ENCODE data around the gene PCBD1. TPM values are rescaled to one million over a fixed set of nuclear protein-coding genes. Genes with fewer than 3 reads are reported as not detected.
"Not testable (repeated sequence)": the region's sequence is repeated elsewhere in the genome, so short reads cannot be mapped to it uniquely, and the experiment has no call there.

The PCBD1 gene
- total and polyA plus RNA-seq, 7 experiments from 2014 or later, result 4.5 to 29.8 (median 7.8) TPM

GRCh38 chr10:70872291-70872690, 16.1 kb downstream of the PCBD1 start:
- no peaks in the 10 kb centered on the region for H3K27me3 ChIP-seq (ENCODE audit: control insufficient read depth in 2 of 2, insufficient read depth in 2 of 2, low read length in 2 of 2)
- no peak overlapping the region for H3K27ac ChIP-seq (ENCODE audit: low read depth, low read length)
- no peaks in the 10 kb centered on the region for H3K4me1 ChIP-seq (ENCODE audit: control insufficient read depth in 2 of 2, insufficient read depth in 2 of 2, low read length in 2 of 2)
- CTCF ChIA-PET, result no interaction called here
- intact Hi-C loops (cut with micrococcal nuclease), result no loop called here
- Mint-ChIP-seq H3K4me3 (no peak overlapping the region), H3K36me3 (peaks cover 1 to 52% (median 4%) of the 10 kb centered on the region in 5 donors), H3K9me3 (no peaks in the 10 kb centered on the region), H3K4me1 (no peaks in the 10 kb centered on the region), H3K27ac (peak overlapping the region in 2 of 9 donors; percentile 8 to 32), H3K27me3 (no peaks in the 10 kb centered on the region)
- DNase-seq, result no peak
- peaks cover 0 to 56% (median 6%) of the 10 kb centered on the region in 3 experiments for H3K36me3 ChIP-seq (ENCODE audit: control insufficient read depth in 2 of 3, insufficient read depth in 3 of 3, low read length in 3 of 3)
- no peak overlapping the region for H3K4me3 ChIP-seq (ENCODE audit: low read length)
- no peaks in the 10 kb centered on the region for H3K9me3 ChIP-seq (ENCODE audit: control insufficient read depth in 2 of 3, low read length in 3 of 3)
- POLR2A ChIA-PET, result no interaction called here
- ATAC-seq, result no peak

- peaks cover 0 to 22% (median 0%) of the 10 kb centered on the region in 3 experiments for H3K36me3 ChIP-seq (ENCODE audit: control insufficient read depth in 2 of 3, insufficient read depth in 3 of 3, low read length in 3 of 3)
- intact Hi-C loops (cut with micrococcal nuclease), result no loop called here
- H3K4me1 ChIP-seq (ENCODE audit: control insufficient read depth in 2 of 2, insufficient read depth in 2 of 2, low read length in 2 of 2), result no peaks in the 10 kb centered on the region
- H3K27ac ChIP-seq (ENCODE audit: low read depth, low read length), result no peak overlapping the region
- no peaks in the 10 kb centered on the region for H3K9me3 ChIP-seq (ENCODE audit: control insufficient read depth in 2 of 3, low read length in 3 of 3)
- DNase-seq, result no peak
- ATAC-seq, result peak; percentile 69
- peaks cover 0 to 9% (median 0%) of the 10 kb centered on the region in 7 donors for H3K4me1 Mint-ChIP-seq
- H3K27me3 Mint-ChIP-seq, result no peaks in the 10 kb centered on the region
- H3K27me3 ChIP-seq (ENCODE audit: control insufficient read depth in 2 of 2, insufficient read depth in 2 of 2, low read length in 2 of 2), result no peaks in the 10 kb centered on the region
- ChIA-PET POLR2A (no interaction called here), CTCF (no interaction called here)
- no peaks in the 10 kb centered on the region for H3K9me3 Mint-ChIP-seq
- H3K4me3 Mint-ChIP-seq, result no peak overlapping the region
- H3K36me3 Mint-ChIP-seq, result peaks cover 0 to 31% (median 7%) of the 10 kb centered on the region in 5 donors
- no peak overlapping the region for H3K27ac Mint-ChIP-seq
- H3K4me3 ChIP-seq (ENCODE audit: low read length), result no peak overlapping the region
Observed at GRCh38 chr10:70866424-70866823, 21.9 kb downstream of the PCBD1 start.

- H3K4me1 Mint-ChIP-seq, result peaks cover 0 to 9% (median 0%) of the 10 kb centered on the region in 7 donors
- H3K4me3 Mint-ChIP-seq, result no peak overlapping the region
- Histone ChIP-seq H3K9me3 (ENCODE audit: control insufficient read depth in 2 of 3, low read length in 3 of 3) (no peaks in the 10 kb centered on the region), H3K27me3 (ENCODE audit: control insufficient read depth in 2 of 2, insufficient read depth in 2 of 2, low read length in 2 of 2) (no peaks in the 10 kb centered on the region), H3K36me3 (ENCODE audit: control insufficient read depth in 2 of 3, insufficient read depth in 3 of 3, low read length in 3 of 3) (peaks cover 0 to 24% (median 5%) of the 10 kb centered on the region in 3 experiments), H3K4me1 (ENCODE audit: control insufficient read depth in 2 of 2, insufficient read depth in 2 of 2, low read length in 2 of 2) (no peaks in the 10 kb centered on the region), H3K4me3 (ENCODE audit: low read length) (no peak overlapping the region), H3K27ac (ENCODE audit: low read depth, low read length) (no peak overlapping the region)
- POLR2A ChIA-PET, result no interaction called here
- ATAC-seq (no peak), DNase-seq (no peak)
- peak overlapping the region in 5 of 9 donors; percentile 24 to 60 (median 28) for H3K27ac Mint-ChIP-seq
- intact Hi-C loops (cut with micrococcal nuclease), result no loop called here
- H3K27me3 Mint-ChIP-seq, result no peaks in the 10 kb centered on the region
- no peaks in the 10 kb centered on the region for H3K9me3 Mint-ChIP-seq
- CTCF ChIA-PET, result interaction anchor here (0.7 kb wide), 1 partner anchor 10 kb away, joined by 3 read pairs; no protein-coding TSS in a partner anchor
- H3K36me3 Mint-ChIP-seq, result peaks cover 0 to 35% (median 19%) of the 10 kb centered on the region in 5 donors
Observed at GRCh38 chr10:70864935-70865334, 23.4 kb downstream of the PCBD1 start.

- Mint-ChIP-seq H3K27ac (peak overlapping the region in 2 of 9 donors; percentile 6 to 64), H3K36me3 (peaks cover 2 to 39% (median 25%) of the 10 kb centered on the region in 5 donors), H3K9me3 (no peaks in the 10 kb centered on the region), H3K4me1 (peaks cover 0 to 9% (median 0%) of the 10 kb centered on the region in 7 donors), H3K27me3 (no peaks in the 10 kb centered on the region), H3K4me3 (no peak overlapping the region)
- CTCF ChIA-PET, result no interaction called here
- no peaks in the 10 kb centered on the region for H3K9me3 ChIP-seq (ENCODE audit: control insufficient read depth in 2 of 3, low read length in 3 of 3)
- ATAC-seq (no peak), DNase-seq (no peak)
- H3K36me3 ChIP-seq (ENCODE audit: control insufficient read depth in 2 of 3, insufficient read depth in 3 of 3, low read length in 3 of 3), result peaks cover 0 to 27% (median 13%) of the 10 kb centered on the region in 3 experiments
- POLR2A ChIA-PET, result no interaction called here
- H3K4me1 ChIP-seq (ENCODE audit: control insufficient read depth in 2 of 2, insufficient read depth in 2 of 2, low read length in 2 of 2), result no peaks in the 10 kb centered on the region
- H3K4me3 ChIP-seq (ENCODE audit: low read length), result no peak overlapping the region
- intact Hi-C loops (cut with micrococcal nuclease), result no loop called here
- no peaks in the 10 kb centered on the region for H3K27me3 ChIP-seq (ENCODE audit: control insufficient read depth in 2 of 2, insufficient read depth in 2 of 2, low read length in 2 of 2)
- no peak overlapping the region for H3K27ac ChIP-seq (ENCODE audit: low read depth, low read length)
Observed at GRCh38 chr10:70863470-70864160, 24.8 kb downstream of the PCBD1 start.

- H3K4me1 ChIP-seq (ENCODE audit: control insufficient read depth in 2 of 2, insufficient read depth in 2 of 2, low read length in 2 of 2); H3K27ac ChIP-seq (ENCODE audit: low read depth, low read length); POLR2A ChIA-PET; H3K27ac Mint-ChIP-seq; H3K27me3 ChIP-seq (ENCODE audit: control insufficient read depth in 2 of 2, insufficient read depth in 2 of 2, low read length in 2 of 2); CTCF ChIA-PET; H3K27me3 Mint-ChIP-seq; H3K4me3 ChIP-seq (ENCODE audit: low read length); intact Hi-C loops (cut with micrococcal nuclease); DNase-seq; ATAC-seq; H3K9me3 ChIP-seq (ENCODE audit: control insufficient read depth in 2 of 3, low read length in 3 of 3); H3K4me3 Mint-ChIP-seq; H3K9me3 Mint-ChIP-seq: not testable (repeated sequence)
- H3K4me1 Mint-ChIP-seq, result peaks cover 0 to 13% (median 0%) of the 10 kb centered on the region in 7 donors
- peaks cover 3 to 55% (median 28%) of the 10 kb centered on the region in 5 donors for H3K36me3 Mint-ChIP-seq
- peaks cover 0 to 39% (median 13%) of the 10 kb centered on the region in 3 experiments for H3K36me3 ChIP-seq (ENCODE audit: control insufficient read depth in 2 of 3, insufficient read depth in 3 of 3, low read length in 3 of 3)
Observed at GRCh38 chr10:70861495-70862197, 26.7 kb downstream of the PCBD1 start.

- intact Hi-C loops (cut with micrococcal nuclease), result no loop called here
- CTCF ChIA-PET, result no interaction called here
Observed at GRCh38 chr10:70858759-70859158, 29.6 kb downstream of the PCBD1 start.

More at GRCh38 chr10:70858759-70859158, 29.6 kb downstream of the PCBD1 start:
- H3K27me3 ChIP-seq (ENCODE audit: control insufficient read depth in 2 of 2, insufficient read depth in 2 of 2, low read length in 2 of 2), result no peaks in the 10 kb centered on the region
- H3K36me3 ChIP-seq (ENCODE audit: control insufficient read depth in 2 of 3, insufficient read depth in 3 of 3, low read length in 3 of 3), result peaks cover 0 to 57% (median 13%) of the 10 kb centered on the region in 3 experiments
- H3K4me1 ChIP-seq (ENCODE audit: control insufficient read depth in 2 of 2, insufficient read depth in 2 of 2, low read length in 2 of 2), result no peaks in the 10 kb centered on the region
- H3K4me1 Mint-ChIP-seq, result peaks cover 0 to 9% (median 0%) of the 10 kb centered on the region in 7 donors
- no peak overlapping the region for H3K27ac Mint-ChIP-seq
- POLR2A ChIA-PET, result no interaction called here
- no peaks in the 10 kb centered on the region for H3K9me3 ChIP-seq (ENCODE audit: control insufficient read depth in 2 of 3, low read length in 3 of 3)
- ATAC-seq (no peak), DNase-seq (no peak)
- no peak overlapping the region for H3K4me3 Mint-ChIP-seq
- peaks cover 3 to 69% (median 28%) of the 10 kb centered on the region in 5 donors for H3K36me3 Mint-ChIP-seq
- no peaks in the 10 kb centered on the region for H3K9me3 Mint-ChIP-seq
- H3K4me3 ChIP-seq (ENCODE audit: low read length), result no peak overlapping the region
- H3K27me3 Mint-ChIP-seq, result no peaks in the 10 kb centered on the region
- no peak overlapping the region for H3K27ac ChIP-seq (ENCODE audit: low read depth, low read length)

Data from naive thymus-derived CD4-positive, alpha-beta T cell (primary cell).